HG02852 (cell line): Measurements from ENCODE around the gene TGM1.
"Not testable (repeated sequence)": the region's sequence is repeated elsewhere in the genome, so short reads cannot be mapped to it uniquely, and the experiment has no call there.

Experiments used
- ATAC-seq: cut with Tn5 transposase; IDR thresholded peaks from one replicate; pipeline ENCODE4 v1.9.1; 2021; ENCODE audit warnings: mild to moderate bottlenecking, moderate library complexity; ENCODE audit not compliant: unreplicated experiment

The TGM1 gene

GRCh38 chr14:24234095-24235005, 28.6 kb downstream of the TGM1 start:
- no peak for ATAC-seq

- no peak for ATAC-seq
Observed at GRCh38 chr14:24233538-24233866, 29.5 kb downstream of the TGM1 start.

GRCh38 chr14:24232645-24233537, 30.1 kb downstream of the TGM1 start, which contains the start of gene GMPR2:
Gene GMPR2 (plus strand): TSS chr14:24232929. CDS start chr14:24233254, 325 bp downstream.
- ATAC-seq = peak; percentile 60

GRCh38 chr14:24232121-24232644, 30.8 kb downstream of the TGM1 start, which contains the start of gene NEDD8:
Gene NEDD8 (minus strand): TSS chr14:24232367. CDS start chr14:24232267, 100 bp downstream.
- peak; percentile 72 for ATAC-seq

GRCh38 chr14:24231263-24232120, 31.5 kb downstream of the TGM1 start:
- peak; percentile 3 for ATAC-seq

GRCh38 chr14:24228902-24229301, 34.1 kb downstream of the TGM1 start:
- no peak for ATAC-seq

- no peak for ATAC-seq
Observed at GRCh38 chr14:24226473-24226872, 36.5 kb downstream of the TGM1 start.

GRCh38 chr14:24224618-24225071, 38.3 kb downstream of the TGM1 start:
- ATAC-seq = no peak

- ATAC-seq = not testable (repeated sequence)
Observed at GRCh38 chr14:24222987-24223386, 40.0 kb downstream of the TGM1 start.

- ATAC-seq = no peak
Observed at GRCh38 chr14:24219521-24219920, 43.5 kb downstream of the TGM1 start.

- ATAC-seq = no peak
Observed at GRCh38 chr14:24219080-24219479, 43.9 kb downstream of the TGM1 start.

- not testable (repeated sequence) for ATAC-seq
Observed at GRCh38 chr14:24216876-24217275, 46.1 kb downstream of the TGM1 start.

GRCh38 chr14:24216345-24216699, 46.7 kb downstream of the TGM1 start:
- no peak for ATAC-seq

GRCh38 chr14:24215495-24216344, 47.3 kb downstream of the TGM1 start, which contains the start of gene MDP1:
Gene MDP1 (minus strand): TSS chr14:24216066. CDS start chr14:24215955, 111 bp downstream.
- ATAC-seq = peak; percentile 57

- no peak for ATAC-seq
Observed at GRCh38 chr14:24213866-24214662, 48.9 kb downstream of the TGM1 start.

GRCh38 chr14:24212924-24213865, 49.8 kb downstream of the TGM1 start, which contains the start of gene CHMP4A:
Gene CHMP4A (minus strand): TSS chr14:24213488. CDS start chr14:24213439, 49 bp downstream.
- peak; percentile 77 for ATAC-seq

GRCh38 chr14:24211311-24211710, 51.7 kb downstream of the TGM1 start:
- no peak for ATAC-seq
